GM20000 (cell line): Measurements from ENCODE around the gene ZNHIT6.

Experiments
- DNase-seq: peaks from one replicate; pipeline ENCODE4 v3.0.0; 2012; ENCODE audit warnings: low spot score
- CTCF ChIP-seq: IDR thresholded peaks from 2 replicates; pipeline ENCODE4 v1.5.1; 2012; ENCODE audit warnings: mild to moderate bottlenecking, control low read depth; ENCODE audit errors: extremely low read depth, missing control alignments

The ZNHIT6 gene

GRCh38 chr1:85616364-85616705, 91.9 kb downstream of the ZNHIT6 start:
- TF ChIP-seq CTCF = no peak
- no peak for DNase-seq

GRCh38 chr1:85615586-85616363, 92.5 kb downstream of the ZNHIT6 start:
- no peak for DNase-seq
- no peak for TF ChIP-seq CTCF

GRCh38 chr1:85612704-85613361, 95.4 kb downstream of the ZNHIT6 start:
- no peak for TF ChIP-seq CTCF
- DNase-seq = no peak

- no peak for DNase-seq
- TF ChIP-seq CTCF = no peak
These were observed 96.4 kb downstream of the ZNHIT6 start for GRCh38 chr1:85611856-85612255.

- DNase-seq = no peak
- no peak for TF ChIP-seq CTCF
These were observed 96.8 kb downstream of the ZNHIT6 start for GRCh38 chr1:85611425-85611824.

GRCh38 chr1:85609976-85610375, 98.3 kb downstream of the ZNHIT6 start:
- no peak for TF ChIP-seq CTCF
- DNase-seq = no peak

GRCh38 chr1:85608851-85609250, 99.4 kb downstream of the ZNHIT6 start:
- no peak for TF ChIP-seq CTCF
- DNase-seq = no peak
